Upper lobe of right lung (tissue), 1 donor: ENCODE data around the gene ECI1. TPM values are rescaled to one million over a fixed set of nuclear protein-coding genes. Genes with fewer than 3 reads are reported as not detected.

ENCODE experiments used
- ATAC-seq: fragments of 200-7000 bp; cut with Tn5 transposase; one replicate; pipeline ENCODE4 v1.9.1; 2020; ENCODE audit warnings: mild to moderate bottlenecking, moderate library complexity
- DNase-seq: peaks from one replicate; pipeline ENCODE4 v3.0.0-alpha.2; 2020
- H3K27ac ChIP-seq: fragments of 200-600 bp; one replicate; pipeline ENCODE4 v1.8.0; 2022
- H3K27me3 ChIP-seq: fragments of 200-600 bp; one replicate; pipeline ENCODE4 v1.8.0; 2022; ENCODE audit warnings: mild to moderate bottlenecking
- H3K36me3 ChIP-seq: fragments of 200-600 bp; one replicate; pipeline ENCODE4 v1.8.0; 2022
- H3K4me1 ChIP-seq: fragments of 200-600 bp; one replicate; pipeline ENCODE4 v1.8.0; 2022
- H3K4me3 ChIP-seq: fragments of 200-600 bp; one replicate; pipeline ENCODE4 v1.8.0; 2022; ENCODE audit warnings: mild to moderate bottlenecking
- H3K9me3 ChIP-seq: fragments of 200-600 bp; one replicate; pipeline ENCODE4 v1.8.0; 2022
- CTCF ChIP-seq: fragments of 200-600 bp; IDR thresholded peaks from one replicate; pipeline ENCODE4 v1.8.0; 2022; ENCODE audit warnings: antibody characterized with exemption
- intact Hi-C: fragments of 100-400 bp; cut with DNase I; formaldehyde crosslinking; loops from one replicate; pipeline ENCODE4 v1.11.0; 2022
- total RNA-seq: library from RNA; stranded (reverse); fragmentation: NEBNext Ultra II Directional; extraction: Animal tissue kit (Norgen Biotek cat#: 25700); gene quantifications from one replicate; pipeline ENCODE4 v1.2.1, GENCODE V29; 2021
- donor health status: DM: no; HTN: yes; CAD: no; lungs with severe emphysema.

Gene ECI1
- total RNA-seq, 1 donor from 2014 or later, result 46.2 TPM

- DNase-seq, result peak; percentile 68
- peaks cover 48% of the 10 kb centered on the region for H3K36me3 ChIP-seq
These were observed 45.5 kb upstream of the ECI1 start for GRCh38 chr16:2296661-2297505.

GRCh38 chr16:2295056-2295798, 43.8 kb upstream of the ECI1 start:
- TF ChIP-seq CTCF, result no peak
- Histone ChIP-seq H3K9me3 (no peaks in the 10 kb centered on the region), H3K27me3 (no peaks in the 10 kb centered on the region), H3K4me3 (no peak overlapping the region), H3K36me3 (peaks cover 64% of the 10 kb centered on the region), H3K4me1 (no peaks in the 10 kb centered on the region), H3K27ac (no peak overlapping the region)
- no peak for DNase-seq
- intact Hi-C loops, result no loop called here
- ATAC-seq, result peak; percentile 2

More at GRCh38 chr16:2296661-2297505, 45.5 kb upstream of the ECI1 start:
- ATAC-seq, result peak; percentile 61
- Histone ChIP-seq H3K9me3 (no peaks in the 10 kb centered on the region), H3K27me3 (no peaks in the 10 kb centered on the region), H3K4me3 (no peak overlapping the region), H3K4me1 (no peaks in the 10 kb centered on the region), H3K27ac (no peak overlapping the region)
- peak; percentile 33 for TF ChIP-seq CTCF
- intact Hi-C loops, result no loop called here

DNA sequence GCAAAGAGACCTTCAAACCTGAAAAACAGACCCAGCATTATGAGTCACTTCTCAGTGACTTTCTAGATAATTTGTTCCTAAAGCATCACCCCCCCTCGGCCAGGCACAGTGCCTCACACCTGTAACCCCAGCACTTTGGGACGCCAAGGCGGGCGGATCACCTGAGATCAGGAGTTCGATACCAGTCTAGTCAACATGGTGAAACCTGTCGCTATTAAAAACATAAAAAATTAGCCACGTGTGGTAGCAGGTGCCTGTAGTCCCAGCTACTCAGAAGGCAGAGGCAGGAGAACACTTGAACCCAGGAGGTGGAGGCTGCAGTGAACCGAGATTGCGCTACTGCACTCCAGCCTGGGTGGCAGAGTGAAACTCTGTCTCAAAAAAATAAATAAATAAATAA, 40.8 kb upstream of the ECI1 start:
- H3K4me3 ChIP-seq, result no peak overlapping the region
- H3K27me3 ChIP-seq, result no peaks in the 10 kb centered on the region
- no peak for DNase-seq
- intact Hi-C loops, result no loop called here
- no peaks in the 10 kb centered on the region for H3K9me3 ChIP-seq
- ATAC-seq, result no peak
- no peak for TF ChIP-seq CTCF
- H3K36me3 ChIP-seq, result peaks cover 75% of the 10 kb centered on the region
- no peak overlapping the region for H3K27ac ChIP-seq
- no peaks in the 10 kb centered on the region for H3K4me1 ChIP-seq

- peak; percentile 65 for DNase-seq
- ATAC-seq, result peak; percentile 2
- no peak for TF ChIP-seq CTCF
- intact Hi-C loops, result no loop called here
- Histone ChIP-seq H3K27me3 (no peaks in the 10 kb centered on the region), H3K9me3 (no peaks in the 10 kb centered on the region), H3K36me3 (peaks cover 74% of the 10 kb centered on the region), H3K4me3 (no peak overlapping the region), H3K27ac (no peak overlapping the region), H3K4me1 (no peaks in the 10 kb centered on the region)
These were observed 37.9 kb upstream of the ECI1 start for GRCh38 chr16:2289282-2289681.

DNA sequence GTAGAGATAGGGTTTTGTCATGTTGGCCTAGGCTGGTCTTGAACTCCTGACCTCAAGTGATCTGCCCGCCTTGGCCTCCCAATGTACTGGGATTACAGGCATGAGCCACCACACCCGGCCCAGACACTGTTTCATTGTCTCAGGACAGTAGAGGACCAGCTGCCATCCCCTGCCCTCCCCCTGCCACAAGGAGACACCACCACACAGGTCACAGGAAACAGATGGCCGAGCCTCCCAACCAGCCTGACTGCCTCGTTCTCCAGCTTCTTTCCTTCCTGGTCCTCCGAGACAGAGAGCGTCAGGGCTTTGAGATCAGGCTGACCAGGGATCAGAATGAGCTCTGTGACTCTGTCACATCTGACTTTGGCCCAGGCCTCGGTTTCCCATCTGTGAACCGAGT, 37.3 kb upstream of the ECI1 start:
- no peak for ATAC-seq
- intact Hi-C loops, result no loop called here
- H3K27me3 ChIP-seq, result no peaks in the 10 kb centered on the region

More for the DNA sequence above, 37.3 kb upstream of the ECI1 start:
- H3K9me3 ChIP-seq, result no peaks in the 10 kb centered on the region
- no peak overlapping the region for H3K27ac ChIP-seq
- DNase-seq, result no peak
- TF ChIP-seq CTCF, result no peak
- H3K4me3 ChIP-seq, result no peak overlapping the region
- peaks cover 69% of the 10 kb centered on the region for H3K36me3 ChIP-seq
- no peaks in the 10 kb centered on the region for H3K4me1 ChIP-seq
